WTC11 (cell line): ENCODE data around the gene RABL6.

Experiments used
- AR ChIP-seq: fragments of 250-450 bp; sonication (Bioruptor Pico); IDR thresholded peaks from 2 replicates; pipeline ENCODE4 v1.9.0; 2021; ENCODE audit warnings: mild to moderate bottlenecking
- ATF3 ChIP-seq: sonication (generic); formaldehyde crosslinking; conservative IDR thresholded peaks from 2 replicates; pipeline ENCODE4 v1.8.1; 2022; ENCODE audit warnings: mild to moderate bottlenecking, missing genetic modification reagents
- CTCF ChIP-seq: fragments of 200-600 bp; IDR thresholded peaks from 2 replicates; pipeline ENCODE4 v1.8.0; 2022; ENCODE audit warnings: antibody characterized with exemption
- IRF1 ChIP-seq: sonication (generic); formaldehyde crosslinking; IDR thresholded peaks from 2 replicates; pipeline ENCODE4 v1.8.0; 2023; ENCODE audit warnings: missing genetic modification reagents
- ZNF121 ChIP-seq: sonication (generic); formaldehyde crosslinking; IDR thresholded peaks from 2 replicates; pipeline ENCODE4 v1.8.0; 2023; ENCODE audit warnings: missing genetic modification reagents

GRCh38 chr9:136796238-136796774 is 11.4 kb upstream of the RABL6 start, which contains the start of gene CCDC183:
- no peak for TF ChIP-seq CTCF
- TF ChIP-seq AR (CRISPR knock-in tag): no peak
- TF ChIP-seq ZNF121 (CRISPR knock-in tag): no peak
- no peak for TF ChIP-seq ATF3 (CRISPR knock-in tag)
- TF ChIP-seq IRF1 (CRISPR knock-in tag): no peak
